Measurements from ENCODE around the gene ZFAND6. TPM values are rescaled to one million over a fixed set of nuclear protein-coding genes. Genes with fewer than 3 reads are reported as not detected.

The ZFAND6 gene
- total and polyA plus RNA-seq, 4 donors, result 47.6 to 102 (median 82.4) TPM

- TF ChIP-seq EGR1 (IDR thresholded peaks at IDR 0.05; ENCODE audit: low read depth in 2 of 2) (no peak), TAF1 (conservative IDR thresholded peaks at IDR 0.05) (no peak), RXRA (IDR thresholded peaks at IDR 0.05) (no peak), ATF3 (IDR thresholded peaks at IDR 0.05) (no peak), FOXA1 (IDR thresholded peaks at IDR 0.05) (no peak), MAX (IDR thresholded peaks at IDR 0.05) (no peak), RAD21 (IDR thresholded peaks at IDR 0.05) (no peak), HNF4G (IDR thresholded peaks at IDR 0.05) (no peak), GABPA (IDR thresholded peaks at IDR 0.05 in 1 of 2, conservative IDR thresholded peaks at IDR 0.05 in 1 of 2) (no peak), REST (IDR thresholded peaks at IDR 0.05) (no peak), HNF4A (conservative IDR thresholded peaks at IDR 0.05) (no peak)
- no peaks in the 10 kb centered on the region for H3K27me3 ChIP-seq (ENCODE audit: control insufficient read depth in 4 of 4, insufficient read depth in 4 of 4, low read length in 3 of 4)
- peaks cover 14 to 66% (median 61%) of the 10 kb centered on the region in 4 donors for H3K36me3 ChIP-seq (ENCODE audit: control insufficient read depth in 4 of 4, insufficient read depth in 3 of 4, low read depth in 1 of 4, low read length in 3 of 4)
- no peak overlapping the region for H3K27ac ChIP-seq (ENCODE audit: low read depth in 1 of 2, low read length in 2 of 2)
- peaks cover 11 to 24% (median 17%) of the 10 kb centered on the region in 4 donors for H3K4me1 ChIP-seq (ENCODE audit: control insufficient read depth in 4 of 4, insufficient read depth in 4 of 4, low read length in 3 of 4)
- 97% methylated on average over 16 of the region's 16 CpGs for WGBS
- H3K9me3 ChIP-seq (ENCODE audit: control insufficient read depth in 4 of 4, low read length in 3 of 4), result no peaks in the 10 kb centered on the region
- no peak for DNase-seq (ENCODE audit: low spot score)
- no peak overlapping the region for H3K4me3 ChIP-seq (ENCODE audit: low read depth in 1 of 3, low read length in 3 of 3)
- H3K9ac ChIP-seq (ENCODE audit: low read depth in 1 of 2, low read length in 2 of 2), result no peak overlapping the region
Measured at GRCh38 chr15:80179935-80180334, 120.5 kb downstream of the ZFAND6 start.

GRCh38 chr15:80180468-80180867 lies 121.0 kb downstream of the ZFAND6 start:
- H3K27ac ChIP-seq (ENCODE audit: low read depth in 1 of 2, low read length in 2 of 2), result no peak overlapping the region
- peaks cover 8 to 19% (median 13%) of the 10 kb centered on the region in 4 donors for H3K4me1 ChIP-seq (ENCODE audit: control insufficient read depth in 4 of 4, insufficient read depth in 4 of 4, low read length in 3 of 4)
- 93% methylated on average over 7 of the region's 7 CpGs for WGBS
- no peak overlapping the region for H3K4me3 ChIP-seq (ENCODE audit: low read depth in 1 of 3, low read length in 3 of 3)
- no peaks in the 10 kb centered on the region for H3K27me3 ChIP-seq (ENCODE audit: control insufficient read depth in 4 of 4, insufficient read depth in 4 of 4, low read length in 3 of 4)
- H3K9ac ChIP-seq (ENCODE audit: low read depth in 1 of 2, low read length in 2 of 2), result no peak overlapping the region
- H3K9me3 ChIP-seq (ENCODE audit: control insufficient read depth in 4 of 4, low read length in 3 of 4), result no peaks in the 10 kb centered on the region
- TF ChIP-seq ATF3 (IDR thresholded peaks at IDR 0.05), result no peak
- no peak for TF ChIP-seq RXRA (IDR thresholded peaks at IDR 0.05)
- no peak for TF ChIP-seq FOXA2 (IDR thresholded peaks at IDR 0.05)
- TF ChIP-seq RAD21 (IDR thresholded peaks at IDR 0.05), result no peak
- TF ChIP-seq CTCF (IDR thresholded peaks at IDR 0.05; ENCODE audit: low read depth, low read length, missing input control), result no peak
- no peak for TF ChIP-seq ZBTB33 (IDR thresholded peaks at IDR 0.05)
- TF ChIP-seq HNF4G (IDR thresholded peaks at IDR 0.05), result no peak
- no peak for TF ChIP-seq FOXA1 (IDR thresholded peaks at IDR 0.05)
- no peak for TF ChIP-seq GABPA (IDR thresholded peaks at IDR 0.05 in 1 of 2, conservative IDR thresholded peaks at IDR 0.05 in 1 of 2)
- no peak for TF ChIP-seq YY1 (IDR thresholded peaks at IDR 0.05)
- peaks cover 9 to 70% (median 61%) of the 10 kb centered on the region in 4 donors for H3K36me3 ChIP-seq (ENCODE audit: control insufficient read depth in 4 of 4, insufficient read depth in 3 of 4, low read depth in 1 of 4, low read length in 3 of 4)
- DNase-seq (ENCODE audit: low spot score), result no peak

Measured in liver (tissue), 9 donors.